ENCODE results near the gene TXNL4A.
A peak's percentile ranks its signal among the peaks of the same experiment; 100 is the strongest.

Gene TXNL4A

DNA sequence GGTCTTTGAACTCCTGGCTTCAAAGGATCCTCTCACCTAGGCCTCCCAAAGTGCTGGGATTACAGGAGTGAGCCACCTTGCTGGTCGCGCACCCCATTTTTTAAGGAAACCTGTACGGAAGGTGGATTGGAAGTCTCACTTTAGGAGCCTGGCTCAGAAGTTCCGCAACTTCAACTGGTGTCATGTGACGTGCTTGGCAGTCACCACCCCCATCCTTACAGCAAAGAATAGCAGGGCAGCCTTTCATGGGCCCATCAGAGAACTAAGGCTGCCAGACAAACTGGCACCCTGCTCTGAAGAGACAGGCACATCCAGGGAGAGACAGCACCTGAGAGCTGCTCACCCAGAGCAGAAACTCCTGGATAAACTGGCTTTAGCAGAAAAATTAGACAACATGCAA lies 33.6 kb downstream of the TXNL4A start:
- Histone ChIP-seq H3K4me2 (ENCODE audit: low read length, poor library complexity, severe bottlenecking) (no peak overlapping the region), H2AK5ac (ENCODE audit: low read length, severe bottlenecking) (no peak overlapping the region), H2BK12ac (ENCODE audit: low read length in 2 of 2) (no peak overlapping the region), H3K9me3 (ENCODE audit: control insufficient read depth, low read length) (no peaks in the 10 kb centered on the region), H3K9ac (ENCODE audit: low read length) (no peak overlapping the region), H2BK5ac (ENCODE audit: low read depth, low read length, poor library complexity, severe bottlenecking) (no peak overlapping the region), H4K8ac (ENCODE audit: low read length) (no peak overlapping the region), H2BK120ac (ENCODE audit: low read depth, low read length) (no peak overlapping the region), H2BK15ac (ENCODE audit: low read depth, poor library complexity, severe bottlenecking) (no peak overlapping the region), H3K79me1 (replicated peaks; ENCODE audit: low read length, poor library complexity, severe bottlenecking) (peaks cover 7% of the 10 kb centered on the region), H3K18ac (ENCODE audit: low read depth in 1 of 2, low read length in 2 of 2) (no peak overlapping the region), H3K4me3 (ENCODE audit: insufficient read depth in 1 of 2, low read depth in 1 of 2, low read length in 2 of 2) (no peak overlapping the region), H3K14ac (ENCODE audit: low read length in 2 of 2) (no peak overlapping the region), H3K4me1 (ENCODE audit: control insufficient read depth, insufficient read depth, low read depth, low read length) (peaks cover 24% of the 10 kb centered on the region), H3K23ac (ENCODE audit: low read length in 2 of 2) (no peak overlapping the region), H2AFZ (ENCODE audit: low read depth, low read length) (no peak overlapping the region), H3K36me3 (ENCODE audit: control insufficient read depth in 1 of 2, insufficient read depth in 2 of 2, low read depth in 1 of 2, low read length in 2 of 2) (peaks cover 0 to 2% of the 10 kb centered on the region in 2 experiments), H3K27ac (ENCODE audit: low read length, poor library complexity, severe bottlenecking) (no peak overlapping the region), H3K4ac (ENCODE audit: low read depth in 1 of 2, low read length in 2 of 2) (no peak overlapping the region), H4K91ac (ENCODE audit: low read length) (no peak overlapping the region), H3K27me3 (ENCODE audit: control insufficient read depth in 1 of 2, insufficient read depth in 1 of 2, low read length in 2 of 2) (no peaks in the 10 kb centered on the region)
- WGBS: 93% methylated on average over 5 of the region's 5 CpGs
- no peak for DNase-seq

DNA sequence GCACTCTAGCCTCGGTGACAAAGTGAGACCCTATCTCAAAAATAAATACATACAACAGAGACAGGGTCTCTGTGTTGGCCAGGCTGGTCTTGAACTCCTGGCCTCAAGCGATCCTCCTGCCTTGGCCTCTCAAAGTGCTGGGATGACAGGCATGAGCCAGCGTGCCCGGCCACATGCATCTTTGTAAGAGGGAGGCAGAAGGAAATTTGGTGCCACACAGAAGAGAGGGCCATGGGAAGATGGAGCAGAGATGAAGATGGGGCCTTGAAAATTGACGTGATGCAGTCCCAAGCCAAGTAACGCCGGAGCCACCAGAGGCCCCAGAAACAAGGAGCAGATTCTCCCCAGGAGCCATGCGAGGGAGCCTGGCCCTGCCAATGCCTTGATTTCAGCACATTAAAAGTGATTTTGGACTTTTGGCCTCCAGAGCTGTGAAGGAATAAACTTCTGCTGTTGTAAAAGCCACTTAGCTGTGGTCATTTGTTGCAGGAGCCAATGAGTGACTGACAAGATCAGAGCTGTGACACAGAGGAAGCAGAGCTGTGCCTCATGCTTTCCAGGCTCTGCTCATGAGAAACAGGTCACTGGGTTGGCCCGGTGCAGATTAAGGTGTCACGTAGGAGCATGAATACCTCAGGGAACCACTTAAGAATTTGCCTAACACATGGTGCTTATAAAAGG lies 34.3 kb downstream of the TXNL4A start:
- H3K36me3 ChIP-seq (ENCODE audit: control insufficient read depth in 1 of 2, insufficient read depth in 2 of 2, low read depth in 1 of 2, low read length in 2 of 2): peaks cover 1 to 2% of the 10 kb centered on the region in 2 experiments
- WGBS: 89% methylated on average over 9 of the region's 10 CpGs
- DNase-seq: peak; percentile 24
- no peaks in the 10 kb centered on the region for H3K9me3 ChIP-seq (ENCODE audit: control insufficient read depth, low read length)
- no peaks in the 10 kb centered on the region for H3K27me3 ChIP-seq (ENCODE audit: control insufficient read depth in 1 of 2, insufficient read depth in 1 of 2, low read length in 2 of 2)
- H3K4me1 ChIP-seq (ENCODE audit: control insufficient read depth, insufficient read depth, low read depth, low read length): peaks cover 25% of the 10 kb centered on the region
- no peak overlapping the region for H3K4me2 ChIP-seq (ENCODE audit: low read length, poor library complexity, severe bottlenecking)
- no peak overlapping the region for H3K27ac ChIP-seq (ENCODE audit: low read length, poor library complexity, severe bottlenecking)
- no peak overlapping the region for H2BK15ac ChIP-seq (ENCODE audit: low read depth, poor library complexity, severe bottlenecking)
- H3K79me1 ChIP-seq (replicated peaks; ENCODE audit: low read length, poor library complexity, severe bottlenecking): peaks cover 8% of the 10 kb centered on the region
- no peak overlapping the region for H3K14ac ChIP-seq (ENCODE audit: low read length in 2 of 2)
- H3K23ac ChIP-seq (ENCODE audit: low read length in 2 of 2): no peak overlapping the region
- no peak overlapping the region for H2AFZ ChIP-seq (ENCODE audit: low read depth, low read length)
- H3K4me3 ChIP-seq (ENCODE audit: insufficient read depth in 1 of 2, low read depth in 1 of 2, low read length in 2 of 2): no peak overlapping the region
- no peak overlapping the region for H3K9ac ChIP-seq (ENCODE audit: low read length)
- H2BK12ac ChIP-seq (ENCODE audit: low read length in 2 of 2): no peak overlapping the region
- H4K8ac ChIP-seq (ENCODE audit: low read length): no peak overlapping the region
- no peak overlapping the region for H2AK5ac ChIP-seq (ENCODE audit: low read length, severe bottlenecking)
- H3K18ac ChIP-seq (ENCODE audit: low read depth in 1 of 2, low read length in 2 of 2): no peak overlapping the region
- no peak overlapping the region for H3K4ac ChIP-seq (ENCODE audit: low read depth in 1 of 2, low read length in 2 of 2)
- H2BK5ac ChIP-seq (ENCODE audit: low read depth, low read length, poor library complexity, severe bottlenecking): no peak overlapping the region
- no peak overlapping the region for H4K91ac ChIP-seq (ENCODE audit: low read length)
- H2BK120ac ChIP-seq (ENCODE audit: low read depth, low read length): no peak overlapping the region

- H3K4me3 ChIP-seq (ENCODE audit: insufficient read depth in 1 of 2, low read depth in 1 of 2, low read length in 2 of 2): no peak overlapping the region
- H2AK5ac ChIP-seq (ENCODE audit: low read length, severe bottlenecking): no peak overlapping the region
- H3K9me3 ChIP-seq (ENCODE audit: control insufficient read depth, low read length): no peaks in the 10 kb centered on the region
- H3K27ac ChIP-seq (ENCODE audit: low read length, poor library complexity, severe bottlenecking): no peak overlapping the region
- no peak overlapping the region for H3K9ac ChIP-seq (ENCODE audit: low read length)
- no peak overlapping the region for H3K14ac ChIP-seq (ENCODE audit: low read length in 2 of 2)
- peaks cover 19% of the 10 kb centered on the region for H3K79me1 ChIP-seq (replicated peaks; ENCODE audit: low read length, poor library complexity, severe bottlenecking)
- peak overlapping the region in 1 of 2 experiments; percentile 68 for H3K18ac ChIP-seq (ENCODE audit: low read depth in 1 of 2, low read length in 2 of 2)
- 48% methylated on average over 24 of the region's 24 CpGs for WGBS
- H3K27me3 ChIP-seq (ENCODE audit: control insufficient read depth in 1 of 2, insufficient read depth in 1 of 2, low read length in 2 of 2): no peaks in the 10 kb centered on the region
- no peak overlapping the region for H3K4me2 ChIP-seq (ENCODE audit: low read length, poor library complexity, severe bottlenecking)
- H4K8ac ChIP-seq (ENCODE audit: low read length): no peak overlapping the region
- H2BK12ac ChIP-seq (ENCODE audit: low read length in 2 of 2): no peak overlapping the region
- H2BK15ac ChIP-seq (ENCODE audit: low read depth, poor library complexity, severe bottlenecking): no peak overlapping the region
- DNase-seq: peak; percentile 18
- no peak overlapping the region for H2BK5ac ChIP-seq (ENCODE audit: low read depth, low read length, poor library complexity, severe bottlenecking)
- peaks cover 27% of the 10 kb centered on the region for H3K4me1 ChIP-seq (ENCODE audit: control insufficient read depth, insufficient read depth, low read depth, low read length)
- no peak overlapping the region for H3K23ac ChIP-seq (ENCODE audit: low read length in 2 of 2)
- H3K36me3 ChIP-seq (ENCODE audit: control insufficient read depth in 1 of 2, insufficient read depth in 2 of 2, low read depth in 1 of 2, low read length in 2 of 2): peaks cover 7 to 11% of the 10 kb centered on the region in 2 experiments
- no peak overlapping the region for H4K91ac ChIP-seq (ENCODE audit: low read length)
- H3K4ac ChIP-seq (ENCODE audit: low read depth in 1 of 2, low read length in 2 of 2): peak overlapping the region in 1 of 2 experiments; percentile 13
- no peak overlapping the region for H2BK120ac ChIP-seq (ENCODE audit: low read depth, low read length)
- no peak overlapping the region for H2AFZ ChIP-seq (ENCODE audit: low read depth, low read length)
Observed at GRCh38 chr18:79952996-79953559, 35.3 kb downstream of the TXNL4A start.

DNA sequence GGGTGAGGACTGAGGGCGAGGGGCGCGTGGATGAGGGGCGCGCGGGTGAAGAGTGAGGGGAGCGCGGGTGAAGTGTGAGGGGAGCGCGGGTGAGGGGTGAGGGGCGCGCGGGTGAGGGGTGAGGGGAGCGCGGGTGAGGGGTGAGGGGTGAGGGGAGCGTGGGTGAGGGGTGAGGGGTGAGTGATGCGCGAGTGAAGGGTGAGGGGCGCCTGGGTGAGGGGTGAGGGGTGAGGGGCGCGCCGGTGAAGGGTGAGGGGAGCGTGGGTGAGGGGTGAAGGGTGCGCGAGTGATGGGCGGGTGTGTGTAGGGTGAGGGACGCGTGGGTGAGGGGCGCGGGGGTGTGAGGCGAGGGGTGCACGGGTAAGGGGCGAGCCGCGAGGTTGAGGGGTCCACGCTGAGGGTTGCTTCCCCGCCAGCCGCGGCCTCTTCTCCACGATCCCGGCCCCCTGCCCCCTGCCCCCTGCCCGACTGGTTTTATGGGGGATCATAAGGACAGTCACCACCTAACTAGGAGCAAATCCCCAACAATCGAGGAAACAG lies 35.8 kb downstream of the TXNL4A start:
- 13% methylated on average over 24 of the region's 43 CpGs for WGBS

More for the DNA sequence above, 35.8 kb downstream of the TXNL4A start:
- peak overlapping the region; percentile 83 to 93 for H3K4me3 ChIP-seq (ENCODE audit: insufficient read depth in 1 of 2, low read depth in 1 of 2, low read length in 2 of 2)
- H3K9ac ChIP-seq (ENCODE audit: low read length): peak overlapping the region; percentile 82
- peak overlapping the region in 1 of 2 experiments; percentile 91 for H2BK12ac ChIP-seq (ENCODE audit: low read length in 2 of 2)
- peaks cover 24% of the 10 kb centered on the region for H3K79me1 ChIP-seq (replicated peaks; ENCODE audit: low read length, poor library complexity, severe bottlenecking)
- no peak overlapping the region for H3K23ac ChIP-seq (ENCODE audit: low read length in 2 of 2)
- no peak overlapping the region for H2BK5ac ChIP-seq (ENCODE audit: low read depth, low read length, poor library complexity, severe bottlenecking)
- H3K27me3 ChIP-seq (ENCODE audit: control insufficient read depth in 1 of 2, insufficient read depth in 1 of 2, low read length in 2 of 2): no peaks in the 10 kb centered on the region
- peak overlapping the region; percentile 100 for H3K4me2 ChIP-seq (ENCODE audit: low read length, poor library complexity, severe bottlenecking)
- H3K9me3 ChIP-seq (ENCODE audit: control insufficient read depth, low read length): no peaks in the 10 kb centered on the region
- H4K8ac ChIP-seq (ENCODE audit: low read length): peak overlapping the region; percentile 71
- H3K14ac ChIP-seq (ENCODE audit: low read length in 2 of 2): peak overlapping the region in 1 of 2 experiments; percentile 69
- peak overlapping the region; percentile 92 for H2BK15ac ChIP-seq (ENCODE audit: low read depth, poor library complexity, severe bottlenecking)
- H2AK5ac ChIP-seq (ENCODE audit: low read length, severe bottlenecking): no peak overlapping the region
- DNase-seq: no peak
- H3K4ac ChIP-seq (ENCODE audit: low read depth in 1 of 2, low read length in 2 of 2): peak overlapping the region in 1 of 2 experiments; percentile 91
- H2AFZ ChIP-seq (ENCODE audit: low read depth, low read length): peak overlapping the region; percentile 77
- no peak overlapping the region for H3K27ac ChIP-seq (ENCODE audit: low read length, poor library complexity, severe bottlenecking)
- peaks cover 11% of the 10 kb centered on the region in 2 experiments for H3K36me3 ChIP-seq (ENCODE audit: control insufficient read depth in 1 of 2, insufficient read depth in 2 of 2, low read depth in 1 of 2, low read length in 2 of 2)
- peaks cover 29% of the 10 kb centered on the region for H3K4me1 ChIP-seq (ENCODE audit: control insufficient read depth, insufficient read depth, low read depth, low read length)
- peak overlapping the region; percentile 85 to 91 for H3K18ac ChIP-seq (ENCODE audit: low read depth in 1 of 2, low read length in 2 of 2)
- H2BK120ac ChIP-seq (ENCODE audit: low read depth, low read length): peak overlapping the region; percentile 64
- peak overlapping the region; percentile 90 for H4K91ac ChIP-seq (ENCODE audit: low read length)

All from mesenchymal stem cell (in vitro differentiated cells and primary cell).